OCI-LY3 (cell line): ENCODE data around the gene WWOX.
A peak's percentile ranks its signal among the peaks of the same experiment; 100 is the strongest.

Experiments used
- H2AFZ ChIP-seq: fragments of 200-600, 300-600 bp; shearing (Covaris generic); 2 replicates; pipeline ENCODE4 v1.6.0; 2014; ENCODE audit warnings: antibody characterized with exemption, low read depth, low read length
- H3K27ac ChIP-seq: fragments of 200-600, 300-600 bp; sonication (generic); 2 replicates; pipeline ENCODE4 v1.5.1; 2014; ENCODE audit warnings: mild to moderate bottlenecking, low read length, moderate library complexity, mixed read lengths
- H3K27me3 ChIP-seq: fragments of 200-600, 300-600 bp; sonication (generic); 2 replicates; pipeline ENCODE4 v1.6.1; 2014; ENCODE audit warnings: low read depth, low read length, mixed read lengths
- H3K36me3 ChIP-seq: fragments of 200-600, 300-600 bp; sonication (generic); replicated peaks from 2 replicates; pipeline ENCODE3; 2014; ENCODE audit warnings: low read depth, low read length, mixed read lengths
- H3K4me1 ChIP-seq: fragments of 300-600, 200-600 bp; sonication (generic); 2 replicates; pipeline ENCODE4 v1.6.1; 2014; ENCODE audit warnings: low read length, mixed read lengths
- H3K4me2 ChIP-seq: fragments of 200-600, 300-600 bp; sonication (generic); 2 replicates; pipeline ENCODE4 v1.6.1; 2014; ENCODE audit warnings: low read length, mixed read lengths
- H3K4me3 ChIP-seq: fragments of 300-600, 200-600 bp; sonication (generic); 2 replicates; pipeline ENCODE4 v1.5.1; 2014; ENCODE audit warnings: antibody characterized with exemption, mild to moderate bottlenecking, low read length, moderate library complexity
- H3K79me2 ChIP-seq: fragments of 300-600, 200-600 bp; shearing (Covaris generic); 2 replicates; pipeline ENCODE4 v1.6.1; 2014; ENCODE audit warnings: mild to moderate bottlenecking, low read length, mixed read lengths
- H3K9ac ChIP-seq: fragments of 300-600, 200-600 bp; shearing (Covaris generic); 2 replicates; pipeline ENCODE4 v1.6.0; 2014; ENCODE audit warnings: mild to moderate bottlenecking, low read length, moderate library complexity
- H3K9me3 ChIP-seq: fragments of 200-600, 300-600 bp; shearing (Covaris generic); 2 replicates; pipeline ENCODE4 v1.6.1; 2014; ENCODE audit warnings: low read length, mixed read lengths; ENCODE audit not compliant: insufficient read depth
- H4K20me1 ChIP-seq: fragments of 200-600, 300-600 bp; sonication (generic); 2 replicates; pipeline ENCODE4 v1.6.1; 2016; ENCODE audit warnings: low read length, mixed read lengths; ENCODE audit not compliant: insufficient read depth
- EZH2phosphoT487 ChIP-seq: fragments of 200-600 bp; shearing (Covaris generic); IDR thresholded peaks from 2 replicates; pipeline ENCODE4 v1.6.1; 2018; ENCODE audit warnings: antibody characterized with exemption, mixed run types, low read depth
- TF ChIP-seq, protein P1 (sequence below): fragments of 200-600, 300-600 bp; sonication (generic); IDR thresholded peaks from 2 replicates; pipeline ENCODE4 v1.5.1; 2014; ENCODE audit warnings: antibody characterized with exemption, low read length, low read depth

The WWOX gene

DNA sequence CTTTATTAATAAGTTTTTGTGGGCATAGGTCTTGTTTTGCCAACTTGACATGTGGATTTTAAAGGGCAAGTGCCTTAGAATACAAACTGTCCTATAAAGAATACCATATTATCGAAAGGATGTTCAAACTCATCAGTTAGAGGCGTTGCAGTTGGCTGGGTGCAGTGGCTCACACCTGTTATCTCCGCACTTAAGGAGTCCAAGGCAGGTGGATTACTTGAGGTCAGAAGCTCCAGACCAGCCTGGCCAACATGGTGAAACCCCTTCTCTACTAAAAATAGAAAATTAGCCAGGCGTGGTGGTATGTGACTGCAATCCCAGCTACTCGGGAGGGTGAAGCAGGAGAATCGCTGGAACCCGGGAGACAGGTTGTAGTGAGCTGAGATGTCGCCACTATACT is 472.0 kb downstream of the WWOX start:
- H3K4me1 ChIP-seq = peaks cover 26% of the 10 kb centered on the region
- peak overlapping the region; percentile 44; the same call in 1 of the 2 replicates for H3K4me3 ChIP-seq
- no peaks in the 10 kb centered on the region for H3K36me3 ChIP-seq
- TF ChIP-seq EZH2phosphoT487 = no peak
- TF ChIP-seq, protein P1, sequence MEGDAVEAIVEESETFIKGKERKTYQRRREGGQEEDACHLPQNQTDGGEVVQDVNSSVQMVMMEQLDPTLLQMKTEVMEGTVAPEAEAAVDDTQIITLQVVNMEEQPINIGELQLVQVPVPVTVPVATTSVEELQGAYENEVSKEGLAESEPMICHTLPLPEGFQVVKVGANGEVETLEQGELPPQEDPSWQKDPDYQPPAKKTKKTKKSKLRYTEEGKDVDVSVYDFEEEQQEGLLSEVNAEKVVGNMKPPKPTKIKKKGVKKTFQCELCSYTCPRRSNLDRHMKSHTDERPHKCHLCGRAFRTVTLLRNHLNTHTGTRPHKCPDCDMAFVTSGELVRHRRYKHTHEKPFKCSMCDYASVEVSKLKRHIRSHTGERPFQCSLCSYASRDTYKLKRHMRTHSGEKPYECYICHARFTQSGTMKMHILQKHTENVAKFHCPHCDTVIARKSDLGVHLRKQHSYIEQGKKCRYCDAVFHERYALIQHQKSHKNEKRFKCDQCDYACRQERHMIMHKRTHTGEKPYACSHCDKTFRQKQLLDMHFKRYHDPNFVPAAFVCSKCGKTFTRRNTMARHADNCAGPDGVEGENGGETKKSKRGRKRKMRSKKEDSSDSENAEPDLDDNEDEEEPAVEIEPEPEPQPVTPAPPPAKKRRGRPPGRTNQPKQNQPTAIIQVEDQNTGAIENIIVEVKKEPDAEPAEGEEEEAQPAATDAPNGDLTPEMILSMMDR = no peak
- no peak overlapping the region for H2AFZ ChIP-seq
- H3K4me2 ChIP-seq = peak overlapping the region; percentile 73
- H4K20me1 ChIP-seq = no peaks in the 10 kb centered on the region
- H3K9me3 ChIP-seq = no peaks in the 10 kb centered on the region
- no peaks in the 10 kb centered on the region for H3K27me3 ChIP-seq
- peak overlapping the region; percentile 33; the same call in 1 of the 2 replicates for H3K27ac ChIP-seq
- no peak overlapping the region for H3K9ac ChIP-seq
- H3K79me2 ChIP-seq = no peaks in the 10 kb centered on the region

DNA sequence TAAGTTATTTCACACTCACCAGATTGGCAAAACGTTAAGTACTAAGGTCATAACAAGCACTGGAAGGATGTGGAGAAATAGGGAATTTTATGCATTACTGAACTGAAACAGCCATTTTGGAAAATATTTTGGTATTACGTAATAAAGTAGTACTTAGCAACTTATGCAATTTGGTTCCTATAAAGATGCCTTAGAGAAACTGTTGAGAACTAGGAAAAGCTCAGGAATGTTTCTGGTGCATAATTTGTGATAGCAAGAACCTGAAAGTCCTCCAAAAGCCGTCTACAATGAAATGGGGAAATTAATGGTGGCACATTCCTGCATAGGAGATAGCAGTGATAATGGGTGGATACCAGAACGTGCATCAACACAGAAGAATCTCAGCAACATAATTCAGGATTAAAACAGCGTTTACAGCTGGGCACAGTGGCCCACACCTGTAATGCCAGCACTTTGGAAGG is 472.5 kb downstream of the WWOX start:
- no peaks in the 10 kb centered on the region for H3K79me2 ChIP-seq
- no peak overlapping the region for H3K27ac ChIP-seq
- H3K4me3 ChIP-seq = no peak overlapping the region
- H4K20me1 ChIP-seq = no peaks in the 10 kb centered on the region
- TF ChIP-seq EZH2phosphoT487 = no peak
- TF ChIP-seq, protein P1 = no peak
- no peak overlapping the region for H3K9ac ChIP-seq
- H3K36me3 ChIP-seq = no peaks in the 10 kb centered on the region
- H3K4me1 ChIP-seq = peaks cover 29% of the 10 kb centered on the region
- no peak overlapping the region for H2AFZ ChIP-seq
- H3K9me3 ChIP-seq = no peaks in the 10 kb centered on the region
- H3K27me3 ChIP-seq = no peaks in the 10 kb centered on the region
- no peak overlapping the region for H3K4me2 ChIP-seq

DNA sequence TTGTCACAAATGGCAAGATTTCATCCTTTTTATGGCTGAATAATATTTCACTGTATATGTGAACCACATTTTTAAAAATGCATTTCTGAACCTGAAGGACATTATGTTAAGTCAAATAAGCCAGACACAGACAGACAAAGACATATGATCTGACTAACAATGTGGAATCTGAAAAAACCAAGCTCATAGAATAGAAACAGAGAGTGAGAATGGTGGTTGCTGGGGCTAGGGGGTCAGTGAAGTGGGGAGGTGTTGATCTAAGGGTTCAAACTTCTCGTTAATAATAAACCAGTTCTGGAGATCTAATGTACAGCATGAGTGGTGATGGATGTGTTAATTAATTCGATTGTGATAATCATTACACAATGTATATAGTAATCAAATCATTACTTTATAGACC is 475.1 kb downstream of the WWOX start:
- Histone ChIP-seq H2AFZ (no peak overlapping the region), H3K27ac (no peak overlapping the region), H3K27me3 (no peaks in the 10 kb centered on the region), H4K20me1 (no peaks in the 10 kb centered on the region), H3K36me3 (no peaks in the 10 kb centered on the region), H3K4me1 (peaks cover 44% of the 10 kb centered on the region), H3K9me3 (no peaks in the 10 kb centered on the region), H3K9ac (no peak overlapping the region), H3K4me3 (no peak overlapping the region), H3K4me2 (no peak overlapping the region), H3K79me2 (no peaks in the 10 kb centered on the region)
- TF ChIP-seq EZH2phosphoT487 = no peak
- TF ChIP-seq, protein P1 = no peak

DNA sequence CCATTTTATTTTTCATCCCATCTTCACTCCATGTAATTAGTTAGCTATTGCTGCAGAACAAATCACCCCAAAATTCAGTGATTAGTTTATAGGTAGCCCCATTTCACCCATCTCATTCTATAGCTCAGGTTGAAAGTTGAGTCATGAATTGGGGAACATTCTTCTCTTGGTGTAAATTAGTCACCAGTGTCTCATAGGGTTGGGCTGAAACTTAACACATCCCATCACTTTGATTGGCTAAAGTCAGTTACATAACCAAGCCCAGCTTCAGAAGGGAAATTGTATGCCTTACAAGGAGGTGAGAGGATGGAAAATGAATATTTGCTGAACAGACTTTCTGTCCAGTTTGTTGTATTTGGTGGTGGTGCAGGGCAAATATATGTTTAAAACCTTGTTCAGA is 477.5 kb downstream of the WWOX start:
- TF ChIP-seq, protein P1 = no peak
- TF ChIP-seq EZH2phosphoT487 = no peak
- no peak overlapping the region for H3K27ac ChIP-seq
- H3K36me3 ChIP-seq = no peaks in the 10 kb centered on the region
- no peak overlapping the region for H3K4me2 ChIP-seq
- no peaks in the 10 kb centered on the region for H3K79me2 ChIP-seq
- no peak overlapping the region for H2AFZ ChIP-seq
- H3K9me3 ChIP-seq = no peaks in the 10 kb centered on the region
- no peaks in the 10 kb centered on the region for H4K20me1 ChIP-seq
- peaks cover 29% of the 10 kb centered on the region for H3K4me1 ChIP-seq
- 0 out of 2 replicates have a peak, but pooled peaks cover 4% of the 10 kb centered on the region for H3K27me3 ChIP-seq
- no peak overlapping the region for H3K4me3 ChIP-seq
- no peak overlapping the region for H3K9ac ChIP-seq
